ENCODE results near the gene PEX19. TPM values are rescaled to one million over a fixed set of nuclear protein-coding genes. Genes with fewer than 3 reads are reported as not detected.

PEX19 gene
- total RNA-seq, 1 donor from 2014 or later = 43.8 TPM

DNA sequence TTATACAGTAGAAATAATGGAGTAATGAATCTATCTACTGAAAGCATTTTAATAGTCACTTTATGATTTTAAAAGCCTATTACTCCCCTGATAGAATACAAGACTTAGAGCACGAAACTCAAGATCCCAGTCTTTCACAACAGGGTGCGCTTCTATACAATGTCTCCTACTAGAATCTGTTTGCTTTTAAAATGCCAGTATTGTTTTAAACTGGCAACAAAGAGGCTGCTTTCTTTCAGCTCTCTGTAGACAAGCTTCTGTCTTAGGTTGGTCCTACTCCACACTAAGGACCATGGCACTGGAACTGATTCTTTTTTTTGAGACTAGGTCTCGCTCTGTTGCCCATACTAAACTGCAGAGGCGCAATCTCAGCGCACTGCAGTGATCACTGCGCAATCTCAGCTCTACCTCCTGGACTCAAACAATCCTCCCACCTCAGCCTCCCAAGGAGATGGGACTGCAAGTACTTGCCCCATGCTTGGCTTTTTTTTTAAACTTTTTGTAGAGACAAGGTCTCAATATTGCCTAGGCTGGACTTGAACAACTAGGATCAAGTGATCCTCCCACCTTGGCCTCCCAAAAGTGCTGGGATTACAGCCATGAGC, 27.4 kb downstream of the PEX19 start:
- Mint-ChIP-seq H3K27me3 (ENCODE audit: low read depth) (no peaks in the 10 kb centered on the region), H3K36me3 (ENCODE audit: low read depth) (peaks cover 2% of the 10 kb centered on the region), H3K4me1 (ENCODE audit: low read depth) (peaks cover 59% of the 10 kb centered on the region), H3K4me3 (ENCODE audit: unreplicated experiment) (no peak overlapping the region), H3K9me3 (ENCODE audit: low read depth) (no peaks in the 10 kb centered on the region), H3K27ac (ENCODE audit: unreplicated experiment) (no peak overlapping the region)
- TF ChIP-seq, protein P1, sequence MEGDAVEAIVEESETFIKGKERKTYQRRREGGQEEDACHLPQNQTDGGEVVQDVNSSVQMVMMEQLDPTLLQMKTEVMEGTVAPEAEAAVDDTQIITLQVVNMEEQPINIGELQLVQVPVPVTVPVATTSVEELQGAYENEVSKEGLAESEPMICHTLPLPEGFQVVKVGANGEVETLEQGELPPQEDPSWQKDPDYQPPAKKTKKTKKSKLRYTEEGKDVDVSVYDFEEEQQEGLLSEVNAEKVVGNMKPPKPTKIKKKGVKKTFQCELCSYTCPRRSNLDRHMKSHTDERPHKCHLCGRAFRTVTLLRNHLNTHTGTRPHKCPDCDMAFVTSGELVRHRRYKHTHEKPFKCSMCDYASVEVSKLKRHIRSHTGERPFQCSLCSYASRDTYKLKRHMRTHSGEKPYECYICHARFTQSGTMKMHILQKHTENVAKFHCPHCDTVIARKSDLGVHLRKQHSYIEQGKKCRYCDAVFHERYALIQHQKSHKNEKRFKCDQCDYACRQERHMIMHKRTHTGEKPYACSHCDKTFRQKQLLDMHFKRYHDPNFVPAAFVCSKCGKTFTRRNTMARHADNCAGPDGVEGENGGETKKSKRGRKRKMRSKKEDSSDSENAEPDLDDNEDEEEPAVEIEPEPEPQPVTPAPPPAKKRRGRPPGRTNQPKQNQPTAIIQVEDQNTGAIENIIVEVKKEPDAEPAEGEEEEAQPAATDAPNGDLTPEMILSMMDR (IDR thresholded peaks at IDR 0.05) = no peak
- DNase-seq (ENCODE audit: low spot score) = no peak

DNA sequence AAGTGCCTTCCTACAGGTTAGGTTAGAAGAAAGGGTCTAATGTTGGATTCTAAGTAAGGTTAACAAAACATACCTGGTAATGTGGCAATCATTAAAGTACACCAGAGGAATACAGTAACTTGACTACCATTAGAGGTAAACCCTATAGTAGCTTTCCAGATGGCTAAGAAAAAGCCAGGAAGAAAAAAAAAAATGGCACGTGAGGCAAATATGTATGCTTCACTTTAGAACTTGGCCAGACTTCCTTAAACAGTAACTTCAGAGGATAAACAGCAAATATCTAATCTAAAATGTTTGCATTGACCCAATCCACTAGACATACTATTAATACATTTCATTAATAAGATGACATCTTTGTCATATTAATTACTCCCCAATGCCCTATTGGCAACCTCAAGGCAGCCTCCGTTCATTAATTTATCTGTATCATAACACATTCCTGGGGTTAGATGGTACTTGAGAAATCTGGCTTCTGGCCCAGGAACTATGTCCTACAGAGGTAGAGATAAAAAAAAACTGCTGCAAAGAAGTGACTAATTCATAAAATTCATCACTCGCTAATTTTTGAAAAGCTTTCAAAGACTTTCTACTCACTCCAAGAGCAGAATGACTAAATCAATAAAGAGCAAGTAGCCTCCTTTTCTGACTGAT, 28.4 kb downstream of the PEX19 start:
- TF ChIP-seq, protein P1 (IDR thresholded peaks at IDR 0.05) = no peak
- Mint-ChIP-seq H3K36me3 (ENCODE audit: low read depth) (peaks cover 2% of the 10 kb centered on the region), H3K27me3 (ENCODE audit: low read depth) (no peaks in the 10 kb centered on the region), H3K4me1 (ENCODE audit: low read depth) (peaks cover 60% of the 10 kb centered on the region), H3K4me3 (ENCODE audit: unreplicated experiment) (no peak overlapping the region), H3K27ac (ENCODE audit: unreplicated experiment) (peak overlapping the region; percentile 57), H3K9me3 (ENCODE audit: low read depth) (no peaks in the 10 kb centered on the region)
- DNase-seq (ENCODE audit: low spot score) = no peak

DNA sequence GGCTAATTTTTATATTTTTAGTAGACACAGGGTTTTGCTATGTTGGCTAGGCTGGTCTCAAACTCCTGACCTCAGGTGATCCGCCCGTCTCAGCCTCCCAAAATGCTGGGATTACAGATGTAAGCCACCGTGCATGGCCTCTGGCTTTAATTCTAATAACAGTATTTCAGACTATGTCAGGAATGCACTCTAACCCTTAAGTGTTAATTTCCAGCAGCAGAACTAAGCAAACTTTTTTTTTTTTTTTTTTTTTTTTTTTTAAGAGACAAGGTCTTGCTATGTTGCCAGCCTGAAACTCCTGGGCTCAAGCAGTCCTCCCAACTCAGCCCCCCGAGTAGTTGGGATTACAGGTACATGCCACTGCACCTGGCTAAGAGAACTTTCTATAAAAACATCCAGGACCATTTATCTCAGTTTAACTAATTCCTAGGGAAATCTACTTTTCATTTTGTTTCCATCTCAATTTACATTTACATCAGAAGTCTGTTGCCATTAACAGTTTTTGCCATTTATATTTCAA, 29.1 kb downstream of the PEX19 start:
- TF ChIP-seq, protein P1 (IDR thresholded peaks at IDR 0.05) = no peak
- H3K36me3 Mint-ChIP-seq (ENCODE audit: low read depth) = peaks cover 2% of the 10 kb centered on the region
- H3K4me1 Mint-ChIP-seq (ENCODE audit: low read depth) = peaks cover 53% of the 10 kb centered on the region
- no peaks in the 10 kb centered on the region for H3K27me3 Mint-ChIP-seq (ENCODE audit: low read depth)
- no peaks in the 10 kb centered on the region for H3K9me3 Mint-ChIP-seq (ENCODE audit: low read depth)
- no peak for DNase-seq (ENCODE audit: low spot score)
- no peak overlapping the region for H3K4me3 Mint-ChIP-seq (ENCODE audit: unreplicated experiment)
- H3K27ac Mint-ChIP-seq (ENCODE audit: unreplicated experiment) = no peak overlapping the region

DNA sequence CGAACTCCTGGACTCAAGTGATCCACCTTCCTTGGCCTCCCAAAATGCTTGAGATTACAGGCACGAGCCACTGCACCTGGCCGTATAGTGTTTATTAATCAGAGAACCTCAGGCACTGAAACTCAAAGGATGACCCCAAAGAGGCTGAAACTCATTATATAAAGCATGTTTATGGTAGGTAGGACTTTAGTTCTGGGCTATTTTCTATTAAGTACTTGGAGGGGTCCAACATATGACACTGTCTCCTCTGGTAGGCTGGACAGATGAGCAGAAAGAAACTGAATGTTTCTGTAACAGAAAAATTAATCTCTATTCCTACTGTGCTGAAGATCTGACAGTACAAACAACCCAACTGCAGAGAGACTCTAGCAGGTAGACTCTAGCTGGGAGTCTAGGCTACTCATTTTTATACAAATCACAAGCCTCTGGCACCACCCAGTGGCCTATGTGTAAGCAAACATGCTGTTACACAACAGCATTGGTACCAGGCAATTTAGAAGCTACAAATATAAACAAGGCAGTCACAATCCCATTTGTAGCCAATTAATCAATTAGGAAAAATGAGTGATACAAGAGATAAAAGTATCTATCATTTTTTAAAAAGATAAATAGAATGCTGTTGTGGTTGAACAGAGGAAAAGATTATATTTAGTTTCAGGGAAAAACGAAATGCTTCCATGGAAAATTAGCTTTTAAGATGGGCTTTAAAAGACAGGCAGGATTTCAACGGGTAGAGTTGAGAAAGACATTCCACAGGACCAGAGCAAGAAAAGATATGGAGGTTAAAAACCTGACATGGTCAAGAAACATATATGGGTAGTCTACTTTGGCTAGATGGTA, 33.0 kb downstream of the PEX19 start:
- Mint-ChIP-seq H3K9me3 (ENCODE audit: low read depth) (no peaks in the 10 kb centered on the region), H3K27me3 (ENCODE audit: low read depth) (no peaks in the 10 kb centered on the region), H3K4me1 (ENCODE audit: low read depth) (peaks cover 29% of the 10 kb centered on the region), H3K4me3 (ENCODE audit: unreplicated experiment) (no peak overlapping the region), H3K27ac (ENCODE audit: unreplicated experiment) (no peak overlapping the region), H3K36me3 (ENCODE audit: low read depth) (peaks cover 3% of the 10 kb centered on the region)
- TF ChIP-seq, protein P1 (IDR thresholded peaks at IDR 0.05) = peak; percentile 88
- no peak for DNase-seq (ENCODE audit: low spot score)

DNA sequence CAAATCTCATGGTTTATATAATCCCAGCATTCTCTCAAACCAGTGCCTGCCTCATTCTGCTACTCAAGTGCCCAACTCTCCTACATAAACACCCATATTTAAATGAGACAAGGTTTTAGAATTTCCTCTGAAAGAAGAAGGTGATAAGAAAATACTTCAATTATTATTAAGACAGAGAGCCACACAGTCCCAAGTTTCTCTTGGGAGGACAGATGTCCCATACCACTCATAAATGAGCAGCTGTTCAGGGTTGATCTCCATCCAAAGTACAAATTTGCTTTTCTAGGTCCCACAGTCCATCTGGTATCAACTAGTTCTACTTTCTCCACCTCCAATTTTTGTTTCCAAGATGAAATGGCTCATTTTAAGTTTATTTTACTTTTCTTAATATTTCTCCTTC, 33.9 kb downstream of the PEX19 start:
- TF ChIP-seq, protein P1 (IDR thresholded peaks at IDR 0.05) = no peak
- H3K27ac Mint-ChIP-seq (ENCODE audit: unreplicated experiment) = no peak overlapping the region
- H3K9me3 Mint-ChIP-seq (ENCODE audit: low read depth) = no peaks in the 10 kb centered on the region
- H3K27me3 Mint-ChIP-seq (ENCODE audit: low read depth) = no peaks in the 10 kb centered on the region
- peaks cover 3% of the 10 kb centered on the region for H3K36me3 Mint-ChIP-seq (ENCODE audit: low read depth)
- H3K4me1 Mint-ChIP-seq (ENCODE audit: low read depth) = peaks cover 27% of the 10 kb centered on the region
- no peak overlapping the region for H3K4me3 Mint-ChIP-seq (ENCODE audit: unreplicated experiment)
- no peak for DNase-seq (ENCODE audit: low spot score)

All from chondrocyte (in vitro differentiated cells).